H1 (cell line): ENCODE data around the gene FAM83F. TPM values are rescaled to one million over a fixed set of nuclear protein-coding genes. Genes with fewer than 3 reads are reported as not detected.

ENCODE experiments used
- CHD7 ChIP-seq: fragments of 300-600 bp; sonication (generic); IDR thresholded peaks from 2 replicates; pipeline ENCODE4 v1.7.1; 2012; ENCODE audit warnings: low read length, moderate library complexity, mild to moderate bottlenecking, inconsistent platforms; ENCODE audit not compliant: insufficient replicate concordance
- RFX5 ChIP-seq: IDR thresholded peaks from 2 replicates; pipeline ENCODE4 v1.6.1; 2011; ENCODE audit warnings: low read depth, low read length, improper control_type of control experiment, borderline replicate concordance
- SIRT6 ChIP-seq: IDR thresholded peaks from one replicate; pipeline ENCODE4 v1.7.1; 2012; ENCODE audit warnings: low read length, inconsistent platforms
- polyA plus RNA-seq, 7 experiments: library from polyadenylated mRNA; depleted of rRNA in 3 of 7; stranded (reverse) in 5 of 7; unstranded in 2 of 7; fragments of >200 nt in 5 of 7; fragments of 200-250 nt in 2 of 7; gene quantifications; 1 replicate in 5 of 7; 2 replicates in 1 of 7; 4 replicates in 1 of 7; pipeline versions ENCODE4 v1.2.1 to v1.2.3, GENCODE V29; 2011 to 2013; ENCODE audit warnings: missing spikeins in 2 of 7, mixed read lengths in 2 of 7
- total RNA-seq: library from RNA; stranded (reverse); fragmentation: NEBNext Ultra II Directional; extraction: Animal tissue kit (Norgen Biotek cat#: 25700); gene quantifications from 2 replicates; pipeline ENCODE4 v1.2.1, GENCODE V29; 2021

FAM83F gene
- total and polyA plus RNA-seq, 2 of the 8 experiments (the other 6 are each of a cell fraction or from before 2014, with no cell fraction given), result 8.6 to 18.9 TPM

- TF ChIP-seq CHD7 (no peak), RFX5 (no peak), SIRT6 (no peak)
Observed at GRCh38 chr22:39997421-39997820, 2.7 kb downstream of the FAM83F start (continued).
